Right kidney (tissue), 1 donor: ENCODE data around the gene TFEC.
A peak's percentile ranks its signal among the peaks of the same experiment; 100 is the strongest.
"Not testable (repeated sequence)": the region's sequence is repeated elsewhere in the genome, so short reads cannot be mapped to it uniquely, and the experiment has no call there.

Experiments used
- DNase-seq: peaks from one replicate; pipeline ENCODE4 v3.0.0-alpha.2; 2016

Gene TFEC

GRCh38 chr7:115930184-115930583 is 100.4 kb downstream of the TFEC start:
- not testable (repeated sequence) for DNase-seq

GRCh38 chr7:115929736-115930135 is 100.8 kb downstream of the TFEC start:
- not testable (repeated sequence) for DNase-seq

GRCh38 chr7:115924411-115924810 is 106.2 kb downstream of the TFEC start:
- DNase-seq: no peak

- no peak for DNase-seq
Observed at GRCh38 chr7:115920367-115920766, 110.2 kb downstream of the TFEC start.

GRCh38 chr7:115914951-115915350 is 115.6 kb downstream of the TFEC start:
- DNase-seq: no peak

GRCh38 chr7:115911465-115911864 is 119.1 kb downstream of the TFEC start:
- no peak for DNase-seq

- DNase-seq: peak; percentile 13
Observed at GRCh38 chr7:115910541-115911164, 119.9 kb downstream of the TFEC start.

GRCh38 chr7:115906731-115907130 is 123.8 kb downstream of the TFEC start:
- no peak for DNase-seq

- DNase-seq: no peak
Observed at GRCh38 chr7:115889669-115889984, 140.9 kb downstream of the TFEC start.

- no peak for DNase-seq
Observed at GRCh38 chr7:115888981-115889668, 141.4 kb downstream of the TFEC start.

GRCh38 chr7:115885550-115885949 is 145.0 kb downstream of the TFEC start:
- no peak for DNase-seq
